Ovary (tissue), 3 donors: Measurements from ENCODE around the gene NR5A2.

ENCODE experiments used
- POLR2A ChIP-seq: fragments of 450-650 bp; IDR thresholded peaks from one replicate; pipeline ENCODE4 v1.6.1; 2017; ENCODE audit warnings: antibody characterized with exemption, mild to moderate bottlenecking, moderate library complexity
- TF ChIP-seq, protein P1 (sequence below), 3 donors: fragments of 450-650 bp in 2 of 3; fragments of 200-600 bp in 1 of 3; IDR thresholded peaks; one replicate each; pipeline versions ENCODE4 v1.5.1 to v1.8.0; 2016 to 2022; ENCODE audit warnings: antibody characterized with exemption in 3 of 3, mild to moderate bottlenecking in 1 of 3
- donor health status: DM: no; HTN: no; CAD: no.

- TF ChIP-seq, protein P1, sequence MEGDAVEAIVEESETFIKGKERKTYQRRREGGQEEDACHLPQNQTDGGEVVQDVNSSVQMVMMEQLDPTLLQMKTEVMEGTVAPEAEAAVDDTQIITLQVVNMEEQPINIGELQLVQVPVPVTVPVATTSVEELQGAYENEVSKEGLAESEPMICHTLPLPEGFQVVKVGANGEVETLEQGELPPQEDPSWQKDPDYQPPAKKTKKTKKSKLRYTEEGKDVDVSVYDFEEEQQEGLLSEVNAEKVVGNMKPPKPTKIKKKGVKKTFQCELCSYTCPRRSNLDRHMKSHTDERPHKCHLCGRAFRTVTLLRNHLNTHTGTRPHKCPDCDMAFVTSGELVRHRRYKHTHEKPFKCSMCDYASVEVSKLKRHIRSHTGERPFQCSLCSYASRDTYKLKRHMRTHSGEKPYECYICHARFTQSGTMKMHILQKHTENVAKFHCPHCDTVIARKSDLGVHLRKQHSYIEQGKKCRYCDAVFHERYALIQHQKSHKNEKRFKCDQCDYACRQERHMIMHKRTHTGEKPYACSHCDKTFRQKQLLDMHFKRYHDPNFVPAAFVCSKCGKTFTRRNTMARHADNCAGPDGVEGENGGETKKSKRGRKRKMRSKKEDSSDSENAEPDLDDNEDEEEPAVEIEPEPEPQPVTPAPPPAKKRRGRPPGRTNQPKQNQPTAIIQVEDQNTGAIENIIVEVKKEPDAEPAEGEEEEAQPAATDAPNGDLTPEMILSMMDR (IDR thresholded peaks at IDR 0.05), result no peak
- TF ChIP-seq POLR2A, result no peak
Observed at GRCh38 chr1:200058341-200058740, 30.8 kb downstream of the NR5A2 start.
